Omental fat pad (tissue), 4 donors: Measurements from ENCODE around the gene UNKL. TPM values are rescaled to one million over a fixed set of nuclear protein-coding genes. Genes with fewer than 3 reads are reported as not detected.

Experiments used
- ATAC-seq: fragments of 150-250 bp; one replicate; pipeline ENCODE4 v1.9.1; 2016; ENCODE audit warnings: mild to moderate bottlenecking, moderate library complexity; ENCODE audit not compliant: low FRiP score
- DNase-seq: peaks from one replicate; pipeline ENCODE4 v3.0.0-alpha.2; 2019; ENCODE audit warnings: low spot score
- total RNA-seq, 4 donors: library from RNA; depleted of rRNA; stranded (reverse); fragments of >200 nt; gene quantifications; one replicate each; pipeline ENCODE4 v1.1.0, GENCODE V29; 2016
- TF ChIP-seq, protein P1 (sequence below), 3 donors: fragments of 450-650 bp; IDR thresholded peaks; one replicate each; pipeline ENCODE4 v1.5.1; 2016 to 2017; ENCODE audit warnings: antibody characterized with exemption in 3 of 3, mild to moderate bottlenecking in 3 of 3, moderate library complexity in 2 of 3

UNKL gene
- total RNA-seq, 4 donors from 2014 or later, result 8.6 to 36.9 (median 14.2) TPM

DNA sequence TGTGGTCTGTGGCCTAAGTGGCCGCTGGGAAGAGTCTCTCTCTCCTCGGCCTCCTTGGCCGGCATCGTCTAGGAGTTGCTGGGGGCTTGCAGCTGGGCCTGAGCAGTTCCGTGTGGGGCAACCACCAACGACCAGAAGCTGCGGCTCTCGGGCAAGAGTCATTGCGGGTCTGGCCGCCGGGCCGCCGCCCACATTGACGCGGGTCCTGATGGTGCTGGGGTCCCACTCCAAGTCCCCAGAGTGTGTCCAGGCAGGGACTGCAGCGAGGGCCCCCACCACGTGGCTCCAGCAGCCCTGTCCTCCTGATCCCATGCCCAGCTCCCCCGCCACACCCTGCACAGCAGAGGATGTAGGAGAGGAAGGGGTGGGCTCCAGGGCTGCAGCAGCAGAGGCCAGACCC is 30.9 kb downstream of the UNKL start:
- no peak for ATAC-seq
- no peak for DNase-seq
- TF ChIP-seq, protein P1, sequence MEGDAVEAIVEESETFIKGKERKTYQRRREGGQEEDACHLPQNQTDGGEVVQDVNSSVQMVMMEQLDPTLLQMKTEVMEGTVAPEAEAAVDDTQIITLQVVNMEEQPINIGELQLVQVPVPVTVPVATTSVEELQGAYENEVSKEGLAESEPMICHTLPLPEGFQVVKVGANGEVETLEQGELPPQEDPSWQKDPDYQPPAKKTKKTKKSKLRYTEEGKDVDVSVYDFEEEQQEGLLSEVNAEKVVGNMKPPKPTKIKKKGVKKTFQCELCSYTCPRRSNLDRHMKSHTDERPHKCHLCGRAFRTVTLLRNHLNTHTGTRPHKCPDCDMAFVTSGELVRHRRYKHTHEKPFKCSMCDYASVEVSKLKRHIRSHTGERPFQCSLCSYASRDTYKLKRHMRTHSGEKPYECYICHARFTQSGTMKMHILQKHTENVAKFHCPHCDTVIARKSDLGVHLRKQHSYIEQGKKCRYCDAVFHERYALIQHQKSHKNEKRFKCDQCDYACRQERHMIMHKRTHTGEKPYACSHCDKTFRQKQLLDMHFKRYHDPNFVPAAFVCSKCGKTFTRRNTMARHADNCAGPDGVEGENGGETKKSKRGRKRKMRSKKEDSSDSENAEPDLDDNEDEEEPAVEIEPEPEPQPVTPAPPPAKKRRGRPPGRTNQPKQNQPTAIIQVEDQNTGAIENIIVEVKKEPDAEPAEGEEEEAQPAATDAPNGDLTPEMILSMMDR (IDR thresholded peaks at IDR 0.05), result no peak

DNA sequence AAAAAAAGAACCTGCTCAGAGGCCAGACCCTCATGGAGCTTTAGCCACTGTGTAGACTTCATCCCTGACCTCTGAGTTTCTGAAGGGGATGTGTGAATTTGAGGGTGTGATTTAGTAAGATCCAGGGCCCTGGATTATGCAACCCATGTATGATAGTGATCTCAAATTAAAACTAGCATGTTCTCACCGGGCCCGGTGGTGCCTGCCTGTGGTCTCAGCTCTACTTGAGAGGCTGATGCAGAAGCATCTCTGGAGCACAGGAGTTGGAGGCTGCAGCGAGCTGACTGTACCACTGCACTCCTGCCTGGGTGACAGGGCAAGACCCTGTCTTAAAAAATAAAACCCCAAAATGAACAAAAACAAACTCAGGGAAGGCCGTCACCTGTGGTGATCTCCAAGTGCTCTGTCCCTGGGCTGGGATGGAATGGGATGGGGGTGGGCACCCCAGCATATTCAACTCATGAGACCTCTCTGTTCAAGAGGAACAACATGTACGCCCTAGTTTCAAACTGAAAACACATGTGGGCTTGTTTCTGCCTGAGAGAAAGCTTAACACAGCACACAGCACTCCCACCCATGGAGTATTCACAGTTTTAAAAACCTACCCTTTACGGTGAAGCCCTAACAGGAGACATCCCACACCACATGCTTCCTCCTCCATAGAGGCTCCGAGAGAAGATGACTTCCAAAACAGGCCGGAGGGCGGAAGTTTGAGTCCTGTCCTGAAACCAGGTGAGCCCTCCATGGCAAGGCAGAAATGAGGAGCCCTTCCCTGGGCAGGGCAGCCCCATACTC is 32.7 kb downstream of the UNKL start:
- TF ChIP-seq, protein P1 (IDR thresholded peaks at IDR 0.05), result no peak
- ATAC-seq (no peak), DNase-seq (no peak)

DNA sequence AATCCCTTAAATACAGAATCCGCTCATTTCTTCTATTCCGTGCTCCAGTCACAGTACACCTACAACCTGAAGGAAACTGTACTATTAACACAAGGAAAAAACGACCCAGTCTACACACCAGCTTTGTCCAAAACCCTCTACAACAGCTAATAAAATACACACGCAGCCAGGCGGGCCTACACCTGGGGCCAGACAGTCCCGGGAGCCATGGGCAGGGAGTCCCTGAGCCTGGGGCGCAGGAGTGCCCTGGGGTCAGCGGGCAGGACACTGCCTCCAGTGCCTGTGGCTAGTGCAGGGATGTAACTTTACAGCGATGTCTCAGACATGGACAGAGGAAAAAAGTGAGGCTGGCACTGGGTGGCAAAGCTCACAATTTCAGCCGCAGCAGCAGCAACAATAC is 34.3 kb downstream of the UNKL start:
- TF ChIP-seq, protein P1 (IDR thresholded peaks at IDR 0.05), result no peak
- DNase-seq (no peak), ATAC-seq (no peak)

DNA sequence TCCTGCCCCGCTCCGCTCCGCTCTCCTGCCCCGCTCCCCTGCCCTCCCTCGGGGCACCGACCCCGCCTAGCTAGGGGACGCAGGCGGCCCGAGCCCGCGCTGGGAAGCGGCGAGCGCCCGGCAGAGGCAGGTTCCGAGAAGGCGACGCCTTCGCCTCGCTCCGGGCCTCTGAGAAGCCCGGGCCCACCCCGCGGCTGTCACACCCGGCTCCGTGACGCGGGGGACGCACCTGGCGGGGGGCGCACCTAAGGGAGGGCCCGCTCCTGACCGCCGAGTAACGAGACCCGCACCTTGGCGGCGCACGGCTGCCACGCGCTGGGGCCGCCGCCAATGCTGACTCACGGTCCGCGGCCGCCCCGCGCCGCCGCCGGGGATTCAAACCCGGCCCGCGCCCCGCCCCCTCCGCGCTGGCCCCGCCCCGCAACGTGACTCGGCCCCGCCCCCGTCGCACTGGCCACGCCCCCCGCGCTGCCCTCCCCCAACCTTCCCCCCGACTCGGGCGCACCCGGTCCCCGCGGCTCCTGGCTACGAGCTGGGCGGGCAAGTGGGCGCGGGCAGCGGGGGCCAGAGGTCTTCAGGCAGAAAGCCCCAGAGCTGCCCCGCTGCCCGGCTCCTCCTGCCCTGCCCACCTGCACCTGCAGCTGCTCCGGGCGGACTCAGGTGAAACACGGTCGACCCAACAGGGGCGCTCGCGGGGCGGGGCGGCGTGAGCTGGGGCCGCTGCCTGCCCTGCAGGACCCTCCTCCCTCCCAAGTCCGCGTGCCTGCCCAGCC is 35.0 kb downstream of the UNKL start:
- TF ChIP-seq, protein P1 (IDR thresholded peaks at IDR 0.05), result no peak
- ATAC-seq (peak; percentile 80), DNase-seq (peak; percentile 52)

DNA sequence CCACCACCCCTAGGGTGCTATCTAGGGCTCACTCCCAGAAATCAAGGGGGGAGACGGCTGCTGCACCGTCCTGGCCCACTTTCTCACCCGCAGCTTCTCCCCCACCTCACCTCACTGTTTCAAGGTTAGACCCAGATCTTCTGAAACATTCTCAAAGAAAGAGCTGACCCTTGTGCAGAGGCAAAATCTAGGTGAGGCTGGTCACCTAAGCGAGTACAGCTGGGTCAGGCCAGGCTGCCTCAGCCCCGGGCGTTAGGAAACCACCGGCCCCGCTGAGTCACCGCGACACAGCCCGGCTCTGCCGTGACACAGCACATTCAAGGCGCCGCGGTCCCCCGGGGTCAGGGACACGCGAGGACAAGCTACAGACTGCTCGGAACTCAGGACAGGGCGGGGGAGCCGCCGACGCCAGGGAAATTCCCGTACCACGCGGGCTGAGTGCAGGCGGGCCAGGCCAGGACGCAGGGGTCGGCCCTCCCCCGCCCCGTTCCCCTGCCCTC is 35.6 kb downstream of the UNKL start:
- peak; percentile 88 for ATAC-seq
- DNase-seq, result peak; percentile 83
- TF ChIP-seq, protein P1 (IDR thresholded peaks at IDR 0.05), result no peak

DNA sequence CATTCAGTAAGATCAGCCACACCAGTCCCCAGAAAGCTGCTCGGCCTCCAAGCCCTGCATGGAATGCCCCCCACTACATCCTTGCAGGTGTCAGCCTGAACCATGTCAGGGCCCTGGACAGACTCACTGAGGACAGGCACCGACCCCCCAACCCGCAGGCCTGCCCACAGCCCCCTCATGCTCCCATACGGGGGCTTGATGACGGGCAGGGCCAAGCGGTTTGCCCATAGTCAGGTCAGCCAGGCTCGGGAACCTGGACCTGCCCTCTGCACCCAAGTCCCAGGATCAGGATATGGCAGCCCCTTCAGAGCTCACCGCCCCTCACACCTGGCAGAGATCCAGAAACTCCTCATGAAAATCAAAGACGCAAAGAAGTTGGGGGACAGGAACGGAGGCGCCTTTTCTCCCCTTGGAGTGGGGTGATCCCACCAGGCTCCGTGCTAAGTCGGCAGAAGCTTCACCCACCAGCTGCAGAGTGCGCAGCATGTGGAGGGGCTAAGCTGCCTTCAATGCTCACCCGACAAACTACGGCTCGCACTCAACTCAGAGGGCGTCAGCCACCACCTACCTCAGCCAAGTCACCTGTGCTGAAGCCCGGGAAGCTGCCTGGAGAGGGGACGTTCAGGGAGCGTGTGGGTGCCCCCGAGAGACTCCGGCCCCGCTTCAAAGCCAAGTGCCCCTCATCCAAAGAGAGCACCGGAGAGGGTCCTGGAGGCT is 36.3 kb downstream of the UNKL start:
- DNase-seq (no peak), ATAC-seq (no peak)
- TF ChIP-seq, protein P1 (IDR thresholded peaks at IDR 0.05), result no peak
